Erythroblast (primary cell): Measurements from ENCODE around the gene PDE5A.

Experiments
- GATA1 ChIP-seq: IDR thresholded peaks from 2 replicates; pipeline ENCODE4 v1.6.1; 2011; ENCODE audit warnings: low read depth, mild to moderate bottlenecking, control low read depth, low read length, moderate library complexity
- POLR2A ChIP-seq: IDR thresholded peaks from 2 replicates; pipeline ENCODE4 v1.6.1; 2011; ENCODE audit warnings: mild to moderate bottlenecking, low read length

DNA sequence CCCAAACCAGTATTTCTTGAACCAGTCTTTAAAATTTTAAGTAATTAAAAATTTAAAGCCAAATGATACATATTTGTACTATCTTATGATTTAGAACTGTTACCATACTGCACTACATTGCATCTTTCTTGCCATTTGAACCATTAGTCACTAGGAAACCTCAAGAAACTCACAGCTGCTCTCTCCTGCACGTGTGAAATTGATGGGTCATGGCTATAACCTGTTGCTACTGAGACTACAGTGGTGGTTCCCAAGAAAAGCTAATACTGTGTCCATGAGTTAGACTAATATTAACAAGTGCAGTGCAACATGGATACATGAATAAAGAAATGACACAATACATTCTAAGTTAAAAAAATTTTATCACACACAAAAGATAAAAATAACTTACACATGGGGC is 88.4 kb downstream of the PDE5A start:
- TF ChIP-seq POLR2A (no peak), GATA1 (no peak)
